Spinal cord (tissue), 10 donors: ENCODE results near the gene PIBF1. TPM values are rescaled to one million over a fixed set of nuclear protein-coding genes. Genes with fewer than 3 reads are reported as not detected.

ENCODE experiments used
- DNase-seq, 6 donors: peaks; one replicate each; pipeline versions ENCODE4 v3.0.0 to v3.0.0-alpha.2; 2013 to 2015; ENCODE audit warnings: low spot score in 6 of 6, low read depth in 4 of 6
- H3K27ac ChIP-seq: one replicate; pipeline ENCODE4 v1.5.1; 2013; ENCODE audit warnings: low read depth, low read length, control low read depth
- H3K27me3 ChIP-seq: one replicate; pipeline ENCODE4 v1.6.1; 2013; ENCODE audit warnings: low read length; ENCODE audit not compliant: control insufficient read depth, insufficient read depth
- H3K36me3 ChIP-seq: one replicate; pipeline ENCODE4 v1.6.1; 2013; ENCODE audit warnings: low read length; ENCODE audit not compliant: control insufficient read depth, insufficient read depth
- H3K4me1 ChIP-seq: one replicate; pipeline ENCODE4 v1.6.1; 2013; ENCODE audit warnings: low read length; ENCODE audit not compliant: control insufficient read depth, insufficient read depth
- H3K4me3 ChIP-seq: one replicate; pipeline ENCODE4 v1.5.1; 2013; ENCODE audit warnings: low read depth, low read length, control low read depth
- H3K9me3 ChIP-seq: one replicate; pipeline ENCODE4 v1.6.1; 2013; ENCODE audit warnings: low read length; ENCODE audit not compliant: control insufficient read depth, insufficient read depth
- whole genome bisulfite sequencing: methylation state at CpG from one replicate; pipeline ENCODE4 v1.1.5; 2013; ENCODE audit warnings: missing lambda C conversion rate; ENCODE audit not compliant: insufficient coverage; 5-methylcytosine and 5-hydroxymethylcytosine counted together
- polyA plus RNA-seq, 2 donors: library from polyadenylated mRNA; unstranded; fragments of 120-200 nt; gene quantifications; one replicate each; pipeline ENCODE4 v1.2.1, GENCODE V29; 2013; ENCODE audit not compliant: insufficient read length in 2 of 2
- total RNA-seq, 2 donors: library from RNA; depleted of rRNA in 1 of 2; stranded (reverse); fragments of 120-200 nt in 1 of 2; fragments of >200 nt in 1 of 2; gene quantifications; one replicate each; pipeline versions ENCODE4 v1.2.3 to v1.2.4, GENCODE V29; 2013 to 2014
- donor health status: healthy.

Gene PIBF1
- total and polyA plus RNA-seq, 4 donors: 19.9 to 32.5 (median 26.4) TPM

DNA sequence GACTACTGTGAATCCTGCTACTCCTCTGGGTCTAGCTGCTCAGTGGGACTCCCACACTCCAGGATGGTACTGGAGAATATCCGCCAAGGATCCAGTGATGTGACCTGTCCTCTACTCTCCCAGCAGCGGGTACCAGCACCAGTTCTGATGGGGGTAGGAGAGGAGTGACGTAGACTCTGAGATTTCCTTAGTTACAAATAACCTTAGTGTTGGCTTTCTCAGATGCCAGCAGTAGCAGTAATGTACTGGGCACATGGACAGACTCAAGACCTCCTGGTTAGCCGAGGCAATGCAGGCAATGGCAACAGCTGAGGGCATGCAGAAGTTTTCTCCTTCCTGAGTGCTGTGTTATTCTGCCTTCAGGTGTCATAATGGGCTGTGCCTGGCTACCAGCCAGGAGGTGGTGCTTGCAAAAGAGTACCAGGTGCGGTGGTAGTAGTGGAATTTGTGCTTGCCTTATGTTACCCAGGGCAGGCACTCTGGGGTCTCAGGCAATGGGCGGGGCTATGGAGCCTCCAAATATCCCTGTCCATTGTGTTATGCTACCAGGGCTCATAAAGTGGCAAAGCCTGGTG, 171.5 kb downstream of the PIBF1 start:
- Histone ChIP-seq H3K9me3 (no peaks in the 10 kb centered on the region), H3K4me1 (no peaks in the 10 kb centered on the region), H3K36me3 (no peaks in the 10 kb centered on the region), H3K27ac (no peak overlapping the region), H3K27me3 (no peaks in the 10 kb centered on the region), H3K4me3 (no peak overlapping the region)
- whole genome bisulfite sequencing: 96% methylated on average over 6 of the region's 6 CpGs
- no peak for DNase-seq

DNA sequence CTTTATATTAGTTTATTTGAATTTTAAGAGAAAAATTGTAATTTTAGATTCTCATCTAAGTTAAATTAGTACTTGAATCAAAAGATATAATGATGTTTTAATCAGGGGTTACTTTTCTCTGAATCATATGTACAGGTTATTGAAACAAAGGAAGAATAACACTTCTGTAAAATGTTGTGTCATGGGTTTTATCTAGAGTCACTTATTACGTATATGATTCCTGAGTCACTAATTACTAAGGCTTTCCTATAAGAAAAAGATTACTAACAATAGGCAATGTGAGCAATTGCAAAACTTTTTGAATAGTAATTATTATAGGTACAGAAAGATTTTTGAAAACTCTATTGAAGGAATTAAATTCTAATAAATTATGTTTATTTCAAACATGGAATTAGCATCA, 177.7 kb downstream of the PIBF1 start:
- Histone ChIP-seq H3K27ac (no peak overlapping the region), H3K4me3 (no peak overlapping the region), H3K4me1 (no peaks in the 10 kb centered on the region), H3K36me3 (no peaks in the 10 kb centered on the region), H3K27me3 (no peaks in the 10 kb centered on the region), H3K9me3 (no peaks in the 10 kb centered on the region)
- WGBS: no CpG with 5 or more reads among the region's 1 CpG
- no peak for DNase-seq

DNA sequence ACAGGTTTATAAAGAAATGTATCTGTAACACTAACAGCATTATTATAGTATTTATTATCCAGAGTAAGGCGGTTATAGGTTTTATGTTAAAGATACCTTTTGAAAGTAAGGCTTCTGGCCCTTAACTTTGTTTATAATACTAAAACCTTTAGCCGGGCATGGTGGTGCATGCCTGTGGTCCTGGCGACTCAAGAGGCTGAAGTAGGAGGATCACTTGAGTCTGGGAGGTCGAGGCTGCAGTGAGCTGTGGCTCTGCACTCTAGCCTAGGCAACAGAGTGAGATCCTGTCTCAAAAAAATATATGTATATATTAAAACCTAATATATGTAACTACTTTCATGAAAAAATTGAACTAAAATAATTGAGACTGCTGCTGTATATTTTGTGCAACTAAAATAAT, 178.2 kb downstream of the PIBF1 start:
- Histone ChIP-seq H3K36me3 (no peaks in the 10 kb centered on the region), H3K4me1 (no peaks in the 10 kb centered on the region), H3K27ac (no peak overlapping the region), H3K4me3 (no peak overlapping the region), H3K9me3 (no peaks in the 10 kb centered on the region), H3K27me3 (no peaks in the 10 kb centered on the region)
- WGBS: no CpG with 5 or more reads among the region's 4 CpGs
- no peak for DNase-seq

DNA sequence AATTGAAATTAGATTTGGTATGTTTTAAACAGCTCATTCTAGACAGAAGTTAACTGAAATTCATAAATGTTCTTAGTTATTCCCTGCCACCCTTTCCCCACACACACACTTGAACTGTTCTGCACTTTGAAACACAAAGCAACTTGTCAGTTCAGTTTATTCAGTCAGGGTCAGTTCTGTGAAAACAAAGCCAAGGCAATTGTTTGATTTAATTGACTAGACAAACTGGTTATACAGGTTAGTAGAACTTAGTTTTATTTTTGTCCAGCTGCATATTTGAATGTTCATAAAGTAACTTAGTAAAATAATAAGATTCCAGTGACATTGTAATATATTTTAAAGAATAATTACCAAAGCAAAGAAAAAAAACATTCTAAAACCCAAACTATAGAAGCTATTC, 178.6 kb downstream of the PIBF1 start:
- DNase-seq: no peak
- H3K4me3 ChIP-seq: no peak overlapping the region
- H3K27me3 ChIP-seq: no peaks in the 10 kb centered on the region
- no peaks in the 10 kb centered on the region for H3K36me3 ChIP-seq
- no peaks in the 10 kb centered on the region for H3K9me3 ChIP-seq
- H3K4me1 ChIP-seq: no peaks in the 10 kb centered on the region
- no peak overlapping the region for H3K27ac ChIP-seq

DNA sequence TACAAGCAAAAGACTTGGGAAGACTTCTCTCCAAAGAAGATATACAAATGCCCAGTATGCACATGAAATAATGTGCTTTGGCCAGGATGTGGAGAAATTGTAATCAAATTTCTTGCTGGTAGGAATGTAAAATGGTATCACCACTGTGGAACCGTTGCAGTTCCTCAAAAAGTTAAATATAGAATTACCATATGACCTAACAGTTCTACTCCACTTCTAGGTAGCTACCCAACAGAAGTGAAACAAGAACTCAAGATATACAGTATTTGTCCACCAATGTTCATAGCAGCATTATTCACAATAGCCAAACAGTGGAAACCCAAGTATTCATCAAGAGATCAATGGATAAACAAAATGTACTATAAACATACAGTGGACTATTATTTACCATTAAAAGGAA, 181.8 kb downstream of the PIBF1 start:
- Histone ChIP-seq H3K9me3 (no peaks in the 10 kb centered on the region), H3K27me3 (no peaks in the 10 kb centered on the region), H3K4me3 (no peak overlapping the region), H3K4me1 (no peaks in the 10 kb centered on the region), H3K27ac (no peak overlapping the region), H3K36me3 (peaks cover 1% of the 10 kb centered on the region)
- WGBS: no CpG with 5 or more reads among the region's 1 CpG
- DNase-seq: no peak

DNA sequence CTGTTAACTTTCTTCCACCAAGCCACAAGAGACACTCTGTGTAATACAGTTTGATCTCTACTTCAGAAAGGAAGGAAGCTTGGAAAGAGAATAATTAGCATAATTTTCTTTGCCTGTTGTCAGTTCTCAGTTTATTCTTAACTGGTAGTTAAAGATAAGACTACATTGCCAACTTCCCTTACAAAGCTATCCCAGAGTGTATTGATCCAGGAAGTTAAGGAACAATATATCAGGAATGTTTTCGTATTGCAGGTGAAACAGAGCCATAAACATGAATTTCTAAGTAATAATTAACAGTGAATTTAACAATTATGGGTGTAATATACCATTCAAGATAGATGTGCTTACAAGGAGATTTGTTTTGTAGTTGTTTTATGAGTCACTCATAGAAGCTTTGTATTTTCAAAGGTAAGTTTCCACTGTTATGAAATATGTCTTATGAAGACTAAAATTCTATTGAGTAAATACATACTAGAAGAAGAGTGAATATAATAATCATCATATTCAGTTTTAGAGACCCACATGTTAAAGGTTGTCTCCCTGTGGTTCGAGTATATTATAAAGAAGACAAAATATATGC, 188.5 kb downstream of the PIBF1 start:
- H3K27ac ChIP-seq: no peak overlapping the region
- H3K27me3 ChIP-seq: no peaks in the 10 kb centered on the region
- H3K9me3 ChIP-seq: no peaks in the 10 kb centered on the region
- H3K36me3 ChIP-seq: peaks cover 2% of the 10 kb centered on the region
- H3K4me1 ChIP-seq: no peaks in the 10 kb centered on the region
- no peak overlapping the region for H3K4me3 ChIP-seq
- WGBS: no CpG with 5 or more reads among the region's 2 CpGs
- DNase-seq: no peak

DNA sequence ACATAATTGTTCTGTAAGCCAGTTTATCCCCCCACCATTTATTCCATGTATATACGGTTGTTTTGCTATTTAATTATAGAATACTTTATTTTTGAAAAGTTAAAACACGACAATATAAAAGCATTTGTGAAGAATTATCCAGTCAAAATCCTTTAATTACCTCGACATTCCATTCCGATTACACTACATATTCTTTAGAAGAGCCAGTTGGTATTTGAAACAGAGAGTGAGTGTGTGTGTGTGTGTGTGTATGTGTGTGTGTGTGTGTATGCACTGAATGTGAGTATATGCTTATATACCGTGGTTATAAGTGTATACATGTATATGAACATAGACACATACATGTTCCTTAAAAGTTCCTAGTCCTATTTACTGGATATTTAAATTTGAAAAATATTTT, 189.0 kb downstream of the PIBF1 start:
- no peaks in the 10 kb centered on the region for H3K27me3 ChIP-seq
- WGBS: no CpG with 5 or more reads among the region's 5 CpGs
- H3K4me1 ChIP-seq: no peaks in the 10 kb centered on the region
- no peak for DNase-seq
- no peaks in the 10 kb centered on the region for H3K9me3 ChIP-seq
- no peak overlapping the region for H3K27ac ChIP-seq
- H3K36me3 ChIP-seq: peaks cover 3% of the 10 kb centered on the region
- H3K4me3 ChIP-seq: no peak overlapping the region

DNA sequence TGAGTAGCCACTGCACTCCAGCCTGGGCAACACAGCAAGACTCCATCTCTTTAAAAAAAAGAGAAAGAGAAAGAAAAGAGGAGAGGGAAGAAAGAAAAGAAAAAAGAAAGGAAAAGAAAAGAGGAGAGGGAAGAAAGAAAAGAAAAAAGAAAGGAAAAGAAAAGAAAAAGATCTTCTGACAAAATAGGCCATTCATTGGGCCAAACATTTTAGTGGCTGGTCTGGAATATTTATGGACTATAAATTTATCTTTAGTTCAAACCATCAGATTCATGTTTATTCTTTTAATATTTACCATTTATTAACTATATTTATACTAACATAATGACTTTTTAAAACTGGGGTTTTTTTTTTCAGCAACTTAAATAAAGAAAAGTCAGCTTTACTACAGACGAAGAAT, 191.3 kb downstream of the PIBF1 start:
- no peaks in the 10 kb centered on the region for H3K4me1 ChIP-seq
- no peak overlapping the region for H3K27ac ChIP-seq
- H3K9me3 ChIP-seq: no peaks in the 10 kb centered on the region
- no CpG with 5 or more reads among the region's 1 CpG for WGBS
- no peak overlapping the region for H3K4me3 ChIP-seq
- H3K27me3 ChIP-seq: no peaks in the 10 kb centered on the region
- H3K36me3 ChIP-seq: peaks cover 6% of the 10 kb centered on the region
- no peak for DNase-seq

DNA sequence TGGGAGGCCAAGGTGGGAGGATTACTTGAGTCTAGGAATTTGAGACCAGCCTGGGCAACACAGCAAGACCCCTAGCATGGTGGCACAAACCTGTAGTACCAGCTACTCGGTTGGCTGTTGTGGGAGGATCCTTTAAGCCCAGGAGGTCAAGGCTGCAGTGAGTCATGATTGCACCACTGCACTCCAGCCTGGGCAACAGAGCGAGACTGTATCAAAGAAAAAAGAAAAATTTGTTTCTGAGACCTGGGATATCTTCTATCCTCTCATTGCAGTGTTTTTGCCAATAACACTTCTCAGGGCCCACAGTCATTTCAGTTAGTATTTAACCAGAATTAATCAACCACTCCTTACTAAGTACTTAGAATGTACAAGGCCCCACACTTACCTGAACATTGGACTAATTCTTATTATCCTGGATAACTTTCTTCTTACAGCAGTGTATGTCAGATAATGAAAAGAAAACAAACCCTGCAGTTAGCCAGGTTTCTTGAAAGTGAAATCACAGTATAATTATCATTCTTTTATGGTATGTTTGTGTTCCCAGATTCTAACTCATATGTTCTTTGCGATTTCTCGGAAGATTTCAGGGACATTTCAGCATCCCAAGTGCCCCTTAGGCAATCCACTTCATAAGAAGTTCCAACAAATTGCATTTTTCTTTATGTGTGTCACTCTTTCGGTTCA, 201.3 kb downstream of the PIBF1 start:
- WGBS: 100% methylated on average over 1 of the region's 5 CpGs
- Histone ChIP-seq H3K9me3 (no peaks in the 10 kb centered on the region), H3K4me3 (no peak overlapping the region), H3K36me3 (no peaks in the 10 kb centered on the region), H3K4me1 (no peaks in the 10 kb centered on the region), H3K27me3 (no peaks in the 10 kb centered on the region), H3K27ac (no peak overlapping the region)
- no peak for DNase-seq

DNA sequence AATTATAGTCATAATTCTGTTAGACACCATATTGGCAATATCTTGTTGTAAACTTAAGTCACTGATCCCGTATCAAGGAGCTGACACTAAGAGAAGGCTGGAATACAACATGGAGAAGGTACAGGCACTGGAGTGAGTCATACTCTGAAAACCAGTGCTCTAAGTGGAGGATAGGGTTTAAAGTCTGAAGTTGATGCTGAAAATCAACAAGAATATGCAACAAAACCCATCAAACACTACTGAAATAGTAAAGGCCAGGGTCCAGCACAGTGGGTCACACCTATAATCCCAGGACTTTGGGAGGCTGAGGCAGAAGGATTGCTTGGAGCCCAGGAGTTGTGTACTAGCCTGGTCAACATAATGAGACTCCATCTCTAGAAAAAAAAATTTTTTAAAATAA, 203.7 kb downstream of the PIBF1 start:
- Histone ChIP-seq H3K27ac (no peak overlapping the region), H3K36me3 (no peaks in the 10 kb centered on the region), H3K4me1 (no peaks in the 10 kb centered on the region), H3K9me3 (no peaks in the 10 kb centered on the region), H3K4me3 (no peak overlapping the region), H3K27me3 (no peaks in the 10 kb centered on the region)
- WGBS: no CpG with 5 or more reads among the region's 1 CpG
- DNase-seq: no peak
